NCI-H2227 (cell line): Measurements from ENCODE around the gene GNAI1.

Experiments
- DNase-seq: peaks from one replicate; lab custom pipeline; 2025; ENCODE audit not compliant: unreplicated experiment; lab: John Stamatoyannopoulos, UW

GNAI1 gene

DNA sequence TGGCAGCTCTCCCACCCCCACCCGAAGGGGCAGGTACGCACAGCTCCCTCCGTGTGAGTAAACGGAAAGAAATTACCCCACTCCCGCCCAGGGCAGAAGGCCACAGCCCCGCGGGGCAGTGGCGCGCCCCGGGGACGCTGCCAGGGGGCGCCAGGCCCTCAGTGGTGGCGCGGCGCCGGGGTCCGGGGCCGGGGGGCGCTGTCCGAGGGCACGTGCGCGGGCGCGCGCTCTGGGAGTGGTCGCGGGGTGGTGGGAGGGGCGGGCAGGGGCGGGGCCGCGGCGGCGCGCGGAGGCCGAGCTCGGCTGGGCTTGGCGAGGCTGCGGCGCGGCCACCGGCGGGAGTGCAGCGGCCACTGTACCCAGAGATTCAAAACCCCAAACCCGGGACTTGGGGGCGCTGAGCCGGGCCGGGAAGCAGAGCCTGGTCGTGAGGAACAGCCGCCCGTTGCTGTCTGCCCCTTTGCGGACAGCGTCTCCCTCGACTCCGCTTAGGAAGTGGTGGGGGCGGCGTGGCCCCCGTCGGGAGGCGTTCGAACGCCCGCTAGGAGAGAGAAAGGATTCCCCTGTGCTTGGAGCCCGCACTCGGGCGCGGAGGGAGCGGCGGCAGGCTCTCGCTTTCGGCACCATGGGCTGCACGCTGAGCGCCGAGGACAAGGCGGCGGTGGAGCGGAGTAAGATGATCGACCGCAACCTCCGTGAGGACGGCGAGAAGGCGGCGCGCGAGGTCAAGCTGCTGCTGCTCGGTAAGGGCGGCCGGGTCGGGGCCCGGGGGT is at the start of gene GNAI1:
Gene GNAI1 (plus strand): TSS at position 296 of the 773 bp plus-strand sequence. CDS start 330 bp downstream, at position 626.
- DNase-seq, result peak; percentile 91

GRCh38 chr7:80087051-80087770 is 47.4 kb upstream of the GNAI1 start:
- DNase-seq, result no peak

DNA sequence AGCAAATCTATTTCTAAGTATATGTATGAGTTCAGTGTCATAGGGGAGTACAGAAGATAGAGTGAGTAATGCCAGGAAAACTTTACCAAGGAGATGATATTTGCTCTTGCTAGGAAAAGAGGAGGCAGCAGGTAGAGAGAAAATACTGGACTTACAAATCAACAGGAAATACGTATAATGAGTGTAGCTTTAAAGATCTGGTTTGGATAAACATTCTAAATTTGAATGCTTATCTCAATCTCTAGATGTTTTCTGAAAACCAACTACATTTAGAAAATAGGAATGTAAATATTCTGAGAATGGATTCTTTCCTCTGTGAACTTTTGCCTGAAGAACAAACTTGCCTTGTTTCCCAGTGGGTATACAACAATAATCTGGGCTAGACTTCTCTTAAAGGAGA is 46.9 kb upstream of the GNAI1 start:
- no peak for DNase-seq

DNA sequence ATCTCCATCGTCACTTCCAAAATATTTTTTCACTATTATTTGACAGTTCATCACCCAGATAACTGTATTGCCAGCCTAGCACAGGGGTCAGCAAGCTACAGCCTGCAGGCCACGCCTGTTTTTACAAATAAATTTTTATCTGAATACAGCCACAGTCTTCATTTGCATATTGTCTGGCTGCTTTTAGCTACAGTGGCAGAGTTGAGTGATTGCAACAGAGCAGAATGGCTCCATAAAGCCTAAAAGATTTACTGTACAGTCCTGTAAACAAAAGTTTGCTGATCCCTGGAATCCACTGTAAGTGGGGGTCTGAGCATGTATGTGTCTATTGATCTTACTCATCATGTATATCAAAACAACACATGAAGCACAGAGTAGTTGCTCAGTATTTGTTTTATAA is 45.9 kb upstream of the GNAI1 start:
- DNase-seq, result no peak

- no peak for DNase-seq
Measured at GRCh38 chr7:80089366-80089765, 45.3 kb upstream of the GNAI1 start.

DNA sequence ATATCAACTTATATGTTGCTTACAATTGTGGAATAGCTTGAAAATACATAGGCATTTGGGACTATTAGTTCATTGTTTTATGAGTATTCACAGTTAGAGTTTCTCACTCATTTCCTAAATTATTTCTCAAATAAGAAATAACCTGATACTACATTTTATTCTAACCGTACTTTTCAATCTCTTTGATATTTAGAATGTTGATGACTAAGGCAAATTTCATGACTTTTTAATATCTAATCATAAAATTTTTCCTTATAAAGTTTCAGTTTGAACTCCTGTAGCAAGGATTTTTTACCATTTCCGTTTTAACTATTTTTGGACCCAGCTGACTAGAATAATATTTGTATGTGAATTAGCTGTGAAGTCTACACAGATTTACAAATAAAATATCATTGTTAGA is 41.3 kb upstream of the GNAI1 start:
- no peak for DNase-seq

DNA sequence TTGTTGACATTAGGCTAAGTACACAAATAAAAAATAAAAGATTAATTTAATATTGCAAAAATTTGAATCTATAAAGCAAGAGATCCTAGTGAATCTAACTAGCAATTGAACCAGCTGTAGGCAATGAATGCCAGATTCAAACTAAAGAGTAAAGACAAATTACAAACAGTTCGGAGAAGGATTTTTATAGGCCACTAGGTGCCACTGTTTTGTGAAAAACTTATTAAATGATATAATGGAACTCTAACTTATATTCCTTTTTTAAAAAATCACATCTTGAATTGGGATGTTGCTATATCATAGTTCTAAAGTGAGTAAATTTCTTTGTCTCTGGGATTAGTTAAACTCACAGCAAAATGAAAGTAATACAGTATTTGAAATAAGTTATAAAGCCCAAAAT is 39.1 kb upstream of the GNAI1 start:
- DNase-seq, result peak; percentile 31

- DNase-seq, result no peak
Measured at GRCh38 chr7:80097756-80098155, 36.9 kb upstream of the GNAI1 start.

GRCh38 chr7:80098795-80099194 is 35.8 kb upstream of the GNAI1 start:
- DNase-seq, result no peak

GRCh38 chr7:80100254-80100653 is 34.4 kb upstream of the GNAI1 start:
- DNase-seq, result no peak

DNA sequence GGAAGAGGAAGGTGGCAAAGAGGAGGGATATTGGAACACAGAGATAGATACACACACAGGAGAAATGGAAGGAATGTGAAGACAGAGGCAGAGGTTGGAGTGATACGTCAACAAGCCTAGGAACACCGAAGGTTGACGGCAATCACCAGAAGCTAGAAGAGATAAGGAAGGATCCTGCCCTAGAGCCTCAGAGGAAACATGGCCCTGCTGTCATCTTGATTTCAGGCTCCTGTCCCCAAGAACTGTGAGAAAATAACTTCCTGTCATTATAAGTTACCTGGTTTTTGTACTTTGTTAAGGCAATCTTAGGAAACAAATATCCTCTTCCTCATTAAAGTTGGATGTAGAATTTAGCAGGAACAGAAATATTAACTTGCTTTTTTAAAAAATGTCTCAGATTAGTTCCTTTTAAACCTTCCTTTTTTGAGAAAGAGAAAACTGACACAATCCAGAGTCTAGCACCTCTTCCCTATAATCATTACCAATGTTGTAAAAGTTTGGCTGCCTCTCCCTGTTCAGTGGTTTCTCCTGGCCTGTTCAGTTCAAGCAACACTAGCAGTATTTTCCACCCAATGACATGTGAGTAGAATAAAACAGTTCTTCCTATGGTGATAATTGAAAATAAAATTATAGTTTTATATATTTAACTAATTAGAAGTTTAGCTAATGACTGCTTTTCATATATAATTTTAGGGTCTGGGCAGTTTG is 28.8 kb upstream of the GNAI1 start:
- DNase-seq, result no peak

DNA sequence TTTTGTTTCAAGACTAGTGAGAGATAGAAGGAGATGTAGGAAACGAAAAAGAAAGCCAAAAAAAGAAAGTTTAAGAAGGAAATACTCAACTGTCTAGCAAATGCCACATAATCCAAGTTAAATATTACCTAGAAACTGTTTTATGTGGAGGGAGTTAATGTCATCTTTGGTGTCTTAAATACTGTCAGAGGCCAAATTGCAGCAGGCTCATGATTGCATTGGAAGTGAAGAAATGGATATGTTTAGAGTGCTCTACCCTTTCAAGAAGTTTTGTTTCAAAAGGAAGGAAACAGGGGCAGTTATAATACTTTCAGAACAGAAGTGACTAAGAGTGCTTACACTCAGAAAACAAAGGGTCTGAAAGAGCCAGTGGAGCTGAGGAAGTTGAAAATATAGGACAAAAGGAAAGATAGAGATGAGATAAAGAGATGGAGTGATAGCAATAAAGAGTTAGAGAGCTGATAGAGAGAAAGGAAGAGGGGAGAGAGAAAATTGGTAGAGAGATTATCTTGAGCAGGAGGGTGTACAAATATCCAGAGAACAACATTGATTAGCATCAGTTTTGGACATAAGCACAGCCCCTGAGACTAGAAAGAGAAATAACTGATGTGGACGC is 28.0 kb upstream of the GNAI1 start:
- DNase-seq, result no peak

DNA sequence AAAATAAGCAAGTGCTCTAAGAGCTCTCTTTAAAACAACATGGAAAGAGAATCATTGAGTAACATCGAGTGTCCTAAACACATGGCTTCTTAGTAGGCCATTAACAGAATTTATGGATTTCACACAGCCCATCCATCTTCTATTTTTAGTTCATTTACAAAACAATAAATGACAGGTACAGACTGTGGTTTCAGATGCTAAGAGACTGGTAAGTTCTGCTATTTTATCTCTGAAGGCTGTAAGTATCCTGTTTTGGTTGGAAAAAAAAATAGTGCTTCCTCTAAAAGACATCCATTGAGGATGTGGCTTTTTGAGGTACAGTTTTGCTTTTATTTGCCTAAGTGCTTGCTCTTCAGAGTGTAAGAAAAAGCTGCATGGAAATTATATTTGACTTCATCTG is 27.4 kb upstream of the GNAI1 start:
- DNase-seq, result peak; percentile 11

- no peak for DNase-seq
Measured at GRCh38 chr7:80110376-80110775, 24.3 kb upstream of the GNAI1 start.

- DNase-seq, result no peak
Measured at GRCh38 chr7:80114159-80114558, 20.5 kb upstream of the GNAI1 start.

DNA sequence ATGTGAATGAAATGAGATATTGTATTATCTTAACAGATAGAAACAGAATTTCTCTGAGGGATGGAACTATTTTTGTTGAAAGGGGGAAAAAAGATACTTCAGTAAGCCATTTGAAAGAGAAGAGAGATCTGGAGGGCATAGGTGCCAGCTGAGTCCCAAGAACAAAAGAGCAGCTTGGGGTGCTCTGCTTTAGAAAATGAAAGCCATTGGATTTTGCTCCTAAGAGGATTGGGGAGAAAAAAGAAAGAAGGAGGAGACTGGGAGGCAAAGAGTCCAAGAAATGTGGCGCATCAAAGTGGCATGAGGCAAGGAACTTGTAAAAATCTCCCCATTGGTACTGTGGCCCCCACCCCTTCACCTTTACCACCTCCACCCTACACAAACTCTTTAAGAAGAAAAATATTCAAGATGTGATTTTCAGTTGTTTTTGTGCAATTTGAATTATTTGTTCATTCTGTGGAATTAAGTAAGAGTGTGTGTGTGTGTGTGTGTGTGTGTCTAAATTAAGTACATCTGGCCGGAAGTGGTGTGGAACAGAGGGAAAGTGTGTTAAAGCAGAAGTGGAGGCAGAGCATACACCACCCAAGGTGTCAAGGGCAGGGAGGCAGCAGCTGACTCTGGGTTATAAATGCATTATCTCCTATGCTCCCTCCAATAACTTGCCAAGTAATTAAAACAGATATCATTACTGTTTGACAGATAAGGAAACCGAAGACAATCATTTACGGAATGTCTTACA is 9.9 kb upstream of the GNAI1 start:
- no peak for DNase-seq

GRCh38 chr7:80127412-80128160 is 7.0 kb upstream of the GNAI1 start:
- DNase-seq, result peak; percentile 79

- DNase-seq, result no peak
Measured at GRCh38 chr7:80128918-80129317, 5.7 kb upstream of the GNAI1 start.

- DNase-seq, result no peak
Measured at GRCh38 chr7:80129785-80130184, 4.8 kb upstream of the GNAI1 start.
